Hepatocyte (in vitro differentiated cells): ENCODE measurements around the gene SFRP5. TPM values are rescaled to one million over a fixed set of nuclear protein-coding genes. Genes with fewer than 3 reads are reported as not detected.

Source experiments
- DNase-seq: peaks from one replicate; pipeline ENCODE4 v3.0.0-alpha.2; 2016; ENCODE audit warnings: low spot score
- H2AFZ ChIP-seq: fragments of 200-600 bp; sonication (generic); 2 replicates; pipeline ENCODE4 v1.6.0; 2016; ENCODE audit warnings: antibody characterized with exemption, mild to moderate bottlenecking
- H3K27ac ChIP-seq: fragments of 200-600 bp; sonication (generic); 2 replicates; pipeline ENCODE4 v1.5.1; 2016; ENCODE audit warnings: mild to moderate bottlenecking
- H3K27me3 ChIP-seq: fragments of 200-600 bp; sonication (generic); 2 replicates; pipeline ENCODE4 v1.6.1; 2016
- H3K36me3 ChIP-seq: fragments of 200-600 bp; sonication (generic); replicated peaks from 2 replicates; pipeline ENCODE4 v1.5.1; 2016; ENCODE audit warnings: low read depth; ENCODE audit not compliant: insufficient read depth
- H3K4me1 ChIP-seq: fragments of 200-600 bp; sonication (generic); 2 replicates; pipeline ENCODE4 v1.5.1; 2016; ENCODE audit warnings: mild to moderate bottlenecking, moderate library complexity; ENCODE audit not compliant: insufficient read depth
- H3K4me2 ChIP-seq: fragments of 200-600 bp; sonication (generic); 2 replicates; pipeline ENCODE4 v1.6.0; 2016
- H3K4me3 ChIP-seq: fragments of 200-600 bp; sonication (generic); 2 replicates; pipeline ENCODE4 v1.5.1; 2016; ENCODE audit warnings: mild to moderate bottlenecking
- H3K79me2 ChIP-seq: fragments of 200-600 bp; sonication (generic); 2 replicates; pipeline ENCODE4 v1.6.0; 2017; ENCODE audit warnings: mild to moderate bottlenecking
- H3K9me2 ChIP-seq: fragments of 200-600 bp; sonication (generic); replicated peaks from 2 replicates; pipeline ENCODE4 v1.6.0; 2017; ENCODE audit warnings: mild to moderate bottlenecking; ENCODE audit not compliant: insufficient read depth
- H3K9me3 ChIP-seq: fragments of 200-600 bp; sonication (generic); 2 replicates; pipeline ENCODE4 v1.5.1; 2016; ENCODE audit warnings: low read depth, mild to moderate bottlenecking
- H4K20me1 ChIP-seq: fragments of 200-600 bp; sonication (generic); 2 replicates; pipeline ENCODE4 v1.6.0; 2016; ENCODE audit warnings: mild to moderate bottlenecking; ENCODE audit not compliant: insufficient read depth, poor library complexity, severe bottlenecking
- CTCF ChIP-seq: fragments of 200-600 bp; sonication (generic); IDR thresholded peaks from 2 replicates; pipeline ENCODE4 v1.5.1; 2016; ENCODE audit warnings: antibody characterized with exemption, mild to moderate bottlenecking; ENCODE audit not compliant: poor library complexity
- EZH2 ChIP-seq: fragments of 200-600 bp; sonication (generic); IDR thresholded peaks from 2 replicates; pipeline ENCODE4 v1.6.1; 2016; ENCODE audit warnings: antibody characterized with exemption, mild to moderate bottlenecking, borderline replicate concordance
- EZH2phosphoT487 ChIP-seq: fragments of 200-600 bp; sonication (generic); IDR thresholded peaks from one replicate; pipeline ENCODE4 v1.6.1; 2018; ENCODE audit warnings: antibody characterized with exemption, mild to moderate bottlenecking, low read depth, moderate library complexity; ENCODE audit not compliant: unreplicated experiment, severe bottlenecking
- WGBS: methylation state at CpG from one replicate; pipeline ENCODE4 v1.1.6; 2016; ENCODE audit warnings: low lambda C conversion rate; ENCODE audit errors: missing lambda C conversion rate; 5-methylcytosine and 5-hydroxymethylcytosine counted together
- polyA plus RNA-seq: library from polyadenylated mRNA; unstranded; fragments of >200 nt; fragmentation: Nextera tagmentation; extraction: Ambion mirVana; gene quantifications from 2 replicates; pipeline ENCODE4 v1.2.1, GENCODE V29; 2016
- total RNA-seq: library from RNA; depleted of rRNA; stranded (reverse); fragments of >200 nt; gene quantifications from 2 replicates; pipeline ENCODE4 v1.2.3, GENCODE V29; 2014

SFRP5 gene
- total and polyA plus RNA-seq, 2 experiments from 2014 or later: 17.2 to 48.9 TPM

GRCh38 chr10:97731346-97732051 is 40.3 kb downstream of the SFRP5 start:
- no peaks in the 10 kb centered on the region for H3K4me1 ChIP-seq
- H3K4me3 ChIP-seq: no peak overlapping the region
- H4K20me1 ChIP-seq: no peaks in the 10 kb centered on the region
- 73% methylated on average over 9 of the region's 9 CpGs for WGBS
- H2AFZ ChIP-seq: no peak overlapping the region
- DNase-seq: peak; percentile 85
- TF ChIP-seq CTCF (peak; percentile 83), EZH2 (no peak)
- H3K9me3 ChIP-seq: no peaks in the 10 kb centered on the region
- no peaks in the 10 kb centered on the region for H3K27me3 ChIP-seq
- H3K27ac ChIP-seq: no peak overlapping the region
- no peaks in the 10 kb centered on the region for H3K9me2 ChIP-seq
- H3K36me3 ChIP-seq: no peaks in the 10 kb centered on the region
- H3K79me2 ChIP-seq: no peaks in the 10 kb centered on the region
- H3K4me2 ChIP-seq: no peak overlapping the region

DNA sequence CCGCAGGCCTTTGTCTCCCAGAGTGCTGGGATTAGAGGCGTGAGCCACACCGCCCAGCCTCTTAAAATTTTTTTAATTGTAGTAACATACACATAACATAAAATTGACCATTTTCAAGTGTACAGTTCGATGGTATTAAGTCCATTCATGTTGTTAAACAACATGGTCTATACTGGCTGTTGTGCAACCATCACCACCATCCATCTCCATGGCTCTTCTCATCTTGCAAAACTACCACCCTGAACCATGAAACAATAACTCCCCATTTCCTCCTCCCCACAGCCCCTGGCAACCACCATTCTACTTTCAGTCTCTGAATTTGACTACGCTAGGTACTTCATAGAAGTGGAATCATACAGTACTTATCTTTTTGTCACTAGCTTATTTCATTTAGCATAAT is 42.8 kb downstream of the SFRP5 start:
- Histone ChIP-seq H3K4me1 (no peaks in the 10 kb centered on the region), H3K27me3 (no peaks in the 10 kb centered on the region), H3K27ac (no peak overlapping the region), H3K9me2 (no peaks in the 10 kb centered on the region), H3K9me3 (no peaks in the 10 kb centered on the region), H3K79me2 (no peaks in the 10 kb centered on the region), H3K4me2 (no peak overlapping the region), H3K36me3 (no peaks in the 10 kb centered on the region), H2AFZ (no peak overlapping the region), H3K4me3 (no peak overlapping the region), H4K20me1 (no peaks in the 10 kb centered on the region)
- 96% methylated on average over 5 of the region's 5 CpGs for WGBS
- TF ChIP-seq EZH2phosphoT487: no peak
- no peak for TF ChIP-seq CTCF
- TF ChIP-seq EZH2: no peak
- DNase-seq: no peak

DNA sequence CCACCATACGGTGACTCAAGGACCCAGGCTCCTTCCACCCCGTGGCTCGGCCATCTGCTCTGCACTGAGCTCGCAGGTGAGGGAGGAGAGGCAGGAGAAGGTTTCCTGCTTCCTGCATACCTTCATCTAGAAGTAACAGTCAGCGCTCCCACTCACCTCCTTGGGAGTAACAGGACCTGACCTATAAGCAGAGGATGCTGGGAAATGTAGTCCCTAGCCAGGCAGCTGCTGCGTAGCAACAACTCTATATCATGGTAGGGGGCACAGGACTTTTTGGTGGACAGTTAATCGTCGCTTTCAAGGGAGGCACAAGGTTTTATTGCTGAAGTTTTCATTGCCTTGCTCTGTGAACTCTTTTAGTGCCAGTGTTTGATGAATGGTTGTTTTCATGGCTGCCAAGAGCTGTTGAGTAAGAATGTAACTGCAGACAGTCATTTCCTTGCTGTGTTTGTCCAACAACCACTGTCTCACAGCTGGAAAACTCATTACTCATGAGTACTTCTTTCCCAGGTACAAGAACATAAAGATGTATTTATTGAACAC is 45.1 kb downstream of the SFRP5 start:
- DNase-seq: peak; percentile 64
- no peaks in the 10 kb centered on the region for H3K4me1 ChIP-seq
- peak overlapping the region; percentile 56 for H3K27ac ChIP-seq
- no peak overlapping the region for H2AFZ ChIP-seq
- no peaks in the 10 kb centered on the region for H3K9me3 ChIP-seq
- no peak for TF ChIP-seq CTCF
- TF ChIP-seq EZH2: no peak
- no peak for TF ChIP-seq EZH2phosphoT487
- no peaks in the 10 kb centered on the region for H4K20me1 ChIP-seq
- no peaks in the 10 kb centered on the region for H3K36me3 ChIP-seq
- H3K27me3 ChIP-seq: no peaks in the 10 kb centered on the region
- H3K79me2 ChIP-seq: no peaks in the 10 kb centered on the region
- H3K9me2 ChIP-seq: no peaks in the 10 kb centered on the region
- 25% methylated on average over 8 of the region's 8 CpGs for WGBS
- no peak overlapping the region for H3K4me3 ChIP-seq
- H3K4me2 ChIP-seq: peak overlapping the region; percentile 64
